NCI-H748 (cell line): ENCODE results near the gene CCDC27.

Source experiments
- DNase-seq: peaks from one replicate; lab custom pipeline; 2025; ENCODE audit not compliant: unreplicated experiment; lab: John Stamatoyannopoulos, UW

The CCDC27 gene

GRCh38 chr1:3774276-3774945, 22.2 kb downstream of the CCDC27 start:
- DNase-seq, result no peak

DNA sequence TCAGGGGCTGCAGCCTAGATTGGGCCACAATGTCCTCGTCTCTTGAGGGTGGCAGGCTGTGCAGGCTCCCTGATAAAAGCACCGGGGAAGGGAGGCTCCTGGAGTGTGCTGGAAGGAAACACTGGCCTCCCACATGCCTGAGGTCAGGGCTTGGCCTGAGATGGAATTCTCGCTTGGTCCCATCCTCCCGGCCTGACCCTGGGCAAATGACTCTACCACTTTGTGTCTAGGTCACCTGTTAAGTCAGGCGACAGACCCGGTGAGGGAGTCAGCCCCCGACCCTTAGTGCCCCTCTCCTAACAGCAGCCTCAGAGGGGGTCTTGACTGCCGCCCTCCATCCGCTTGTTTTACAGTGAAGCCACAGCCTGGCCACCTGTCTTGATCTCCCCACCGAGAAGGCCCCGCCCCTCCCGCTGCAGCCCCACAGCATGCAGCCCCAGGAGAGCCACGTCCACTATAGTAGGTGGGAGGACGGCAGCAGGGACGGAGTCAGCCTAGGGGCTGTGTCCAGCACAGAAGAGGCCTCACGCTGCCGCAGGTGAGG, 22.8 kb downstream of the CCDC27 start:
- DNase-seq, result no peak

- DNase-seq, result peak; percentile 84
Measured at GRCh38 chr1:3775490-3776230, 23.4 kb downstream of the CCDC27 start.

DNA sequence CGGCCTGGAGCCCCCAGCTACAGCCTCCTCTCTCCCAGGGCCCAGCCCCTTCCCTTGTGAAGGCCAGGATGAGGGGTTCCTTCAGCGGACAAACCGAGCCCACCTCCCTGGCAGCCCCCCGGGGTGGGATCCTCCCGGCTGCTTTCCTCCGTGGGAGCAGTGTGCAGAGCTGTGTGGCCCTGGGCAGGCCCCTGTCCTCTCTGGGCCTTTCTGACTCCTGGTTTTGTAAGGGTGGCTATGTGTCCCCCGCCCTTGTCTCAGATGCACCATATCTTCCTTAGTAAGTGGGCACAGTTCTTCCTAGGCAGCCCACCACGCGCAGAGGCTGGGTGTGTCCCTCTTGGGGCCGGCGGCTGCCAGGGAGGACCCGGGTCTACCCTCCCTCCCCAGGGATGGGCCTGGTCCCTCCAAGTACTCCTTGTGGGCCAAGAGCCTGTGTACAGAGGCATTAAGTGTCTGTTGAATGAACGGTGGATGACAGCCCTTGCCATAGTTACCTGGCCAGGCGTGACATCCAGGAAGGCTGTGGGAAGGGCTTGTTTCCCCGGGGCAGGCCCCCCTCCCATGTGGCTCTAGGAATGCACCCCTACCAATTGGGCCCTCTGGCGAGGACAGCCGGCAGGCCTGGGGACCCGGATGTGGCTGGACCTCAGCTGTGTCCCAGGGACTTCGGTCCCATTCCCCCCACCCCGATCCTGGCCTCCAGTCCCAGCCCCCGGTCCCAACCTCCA, 24.1 kb downstream of the CCDC27 start:
- DNase-seq, result no peak

DNA sequence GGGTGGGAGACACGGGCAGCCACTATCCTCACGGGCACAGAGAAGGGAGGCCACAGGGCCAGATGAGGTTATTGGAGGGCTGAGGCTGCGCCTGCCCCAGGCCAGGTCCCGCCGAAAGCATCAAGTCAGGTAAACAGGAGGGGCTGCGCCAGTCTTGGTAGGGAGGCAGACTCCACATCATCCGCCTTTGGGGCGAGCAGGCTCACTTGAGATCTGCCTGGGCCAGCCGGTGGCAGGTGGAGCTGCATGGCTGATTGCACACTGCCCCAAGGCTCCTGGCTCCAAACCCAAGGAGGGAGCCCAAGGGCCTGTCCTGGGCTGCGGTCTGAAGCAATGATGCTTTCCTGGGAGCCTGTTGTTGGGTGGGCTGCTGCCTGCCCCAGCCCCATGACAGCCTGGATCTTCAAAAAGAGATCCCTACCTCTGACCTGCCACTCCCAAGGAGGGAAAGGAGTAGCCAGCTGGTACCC, 24.9 kb downstream of the CCDC27 start:
- DNase-seq, result no peak

- no peak for DNase-seq
Measured at GRCh38 chr1:3777647-3778589, 25.7 kb downstream of the CCDC27 start.

DNA sequence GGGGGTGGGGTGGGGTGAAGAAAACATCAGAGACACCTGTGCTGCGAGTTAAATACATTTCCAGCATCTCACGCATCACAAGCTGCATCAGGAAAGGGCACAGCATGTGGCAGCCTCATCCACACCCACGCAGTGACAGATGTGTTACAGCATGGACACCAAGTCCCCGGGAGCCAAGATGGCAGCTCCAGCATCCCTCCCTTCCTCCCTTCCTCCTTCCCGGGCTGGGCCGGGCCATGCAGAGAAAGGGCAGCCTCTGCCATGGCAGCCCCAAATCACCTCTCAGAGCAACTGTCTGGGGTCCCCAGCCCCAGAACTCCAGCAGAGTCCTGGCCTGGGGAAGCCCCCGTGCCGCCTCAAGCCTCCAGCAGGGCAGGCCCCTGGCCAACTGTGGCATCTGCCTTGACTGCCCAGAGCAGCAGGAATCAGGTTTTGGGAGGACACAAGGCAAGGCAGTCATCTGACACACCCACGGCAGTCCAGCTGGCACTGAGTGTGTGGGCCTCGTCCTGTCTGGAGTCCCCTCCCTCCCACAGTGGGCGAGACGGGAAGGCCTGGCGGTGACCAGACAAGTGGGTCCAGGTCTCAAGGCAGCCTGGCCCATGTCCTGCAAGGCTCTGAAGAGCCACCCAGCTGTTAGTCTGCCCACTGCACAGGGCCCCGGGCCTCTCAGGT, 26.5 kb downstream of the CCDC27 start:
- no peak for DNase-seq

- no peak for DNase-seq
Measured at GRCh38 chr1:3779265-3779911, 27.1 kb downstream of the CCDC27 start.

- no peak for DNase-seq
Measured at GRCh38 chr1:3779912-3780416, 27.7 kb downstream of the CCDC27 start.

GRCh38 chr1:3780901-3781300, 28.7 kb downstream of the CCDC27 start:
- DNase-seq, result no peak

DNA sequence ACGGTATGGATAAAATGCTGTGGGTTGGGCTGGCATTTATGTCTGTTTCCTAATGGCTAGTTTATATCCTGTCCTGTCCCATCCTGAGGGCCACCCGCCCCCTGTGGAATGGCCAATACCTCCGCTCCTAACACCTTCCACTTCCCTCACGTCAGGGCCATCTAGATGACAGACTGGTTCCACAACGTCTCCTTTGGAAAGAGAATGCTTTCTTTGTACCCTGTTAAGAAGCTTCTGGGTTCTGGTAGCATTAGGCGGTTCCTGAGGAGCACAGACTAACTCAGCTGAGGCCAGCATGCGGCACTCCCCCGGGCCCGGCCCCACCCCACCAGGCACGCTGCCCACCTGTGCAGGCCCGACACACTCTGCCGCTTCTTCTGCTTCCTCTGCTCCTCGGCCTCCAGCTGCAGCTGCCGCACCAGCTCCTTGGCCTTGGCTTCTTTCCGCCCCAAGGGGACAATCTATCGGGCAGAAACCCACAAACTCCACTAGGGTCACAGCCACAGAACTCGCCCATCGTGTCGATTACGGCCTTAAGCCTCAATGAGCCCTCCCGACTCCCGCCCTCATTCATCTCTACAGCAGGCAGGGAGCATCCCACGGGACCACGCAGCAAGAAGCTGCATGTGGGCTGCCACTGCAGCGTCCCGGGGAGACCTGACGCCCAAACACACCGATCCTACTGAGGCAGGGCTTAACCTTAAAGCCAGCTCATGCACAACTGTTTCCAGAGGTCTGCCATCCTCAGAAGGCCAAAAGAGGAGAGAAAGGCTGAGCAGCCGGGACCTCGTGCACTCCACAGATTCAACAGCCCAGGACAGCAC, 31.6 kb downstream of the CCDC27 start:
- DNase-seq, result no peak

GRCh38 chr1:3785045-3785444, 32.8 kb downstream of the CCDC27 start:
- no peak for DNase-seq

DNA sequence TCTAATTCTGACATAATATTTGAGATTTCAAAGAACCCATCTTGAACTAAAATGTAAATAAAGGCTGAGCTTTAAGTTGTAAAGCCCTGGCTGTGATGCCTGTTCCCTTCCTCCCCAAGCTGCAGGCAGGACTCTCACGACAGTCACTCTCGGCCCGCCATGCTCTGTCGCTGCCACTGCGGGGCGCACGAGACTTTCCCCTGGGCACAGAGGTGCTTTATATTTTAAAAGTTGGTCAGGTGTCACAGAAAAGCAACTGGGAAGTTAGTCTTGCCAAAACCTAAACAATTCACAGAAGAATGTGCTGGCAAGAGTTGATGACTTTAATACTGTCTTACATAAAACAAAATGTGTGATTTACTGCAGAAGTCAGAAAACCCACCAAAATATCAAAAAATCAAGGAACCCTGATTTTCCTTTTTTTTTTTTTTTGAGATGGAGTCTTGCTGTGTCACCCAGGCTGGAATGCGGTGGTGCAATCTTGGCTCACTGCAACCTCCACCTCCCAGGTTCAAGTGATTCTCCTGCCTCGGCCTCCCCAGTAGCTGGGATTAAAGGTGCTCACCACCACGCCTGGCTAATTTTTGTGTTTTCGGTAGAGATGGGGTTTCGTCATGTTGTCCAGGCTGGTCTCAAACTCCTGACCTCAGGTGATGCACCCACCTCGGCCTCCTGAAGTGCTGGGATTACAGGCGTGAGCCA, 33.4 kb downstream of the CCDC27 start:
- no peak for DNase-seq

GRCh38 chr1:3786468-3787348, 34.5 kb downstream of the CCDC27 start:
- DNase-seq, result no peak

GRCh38 chr1:3787349-3787715, 35.1 kb downstream of the CCDC27 start:
- no peak for DNase-seq

DNA sequence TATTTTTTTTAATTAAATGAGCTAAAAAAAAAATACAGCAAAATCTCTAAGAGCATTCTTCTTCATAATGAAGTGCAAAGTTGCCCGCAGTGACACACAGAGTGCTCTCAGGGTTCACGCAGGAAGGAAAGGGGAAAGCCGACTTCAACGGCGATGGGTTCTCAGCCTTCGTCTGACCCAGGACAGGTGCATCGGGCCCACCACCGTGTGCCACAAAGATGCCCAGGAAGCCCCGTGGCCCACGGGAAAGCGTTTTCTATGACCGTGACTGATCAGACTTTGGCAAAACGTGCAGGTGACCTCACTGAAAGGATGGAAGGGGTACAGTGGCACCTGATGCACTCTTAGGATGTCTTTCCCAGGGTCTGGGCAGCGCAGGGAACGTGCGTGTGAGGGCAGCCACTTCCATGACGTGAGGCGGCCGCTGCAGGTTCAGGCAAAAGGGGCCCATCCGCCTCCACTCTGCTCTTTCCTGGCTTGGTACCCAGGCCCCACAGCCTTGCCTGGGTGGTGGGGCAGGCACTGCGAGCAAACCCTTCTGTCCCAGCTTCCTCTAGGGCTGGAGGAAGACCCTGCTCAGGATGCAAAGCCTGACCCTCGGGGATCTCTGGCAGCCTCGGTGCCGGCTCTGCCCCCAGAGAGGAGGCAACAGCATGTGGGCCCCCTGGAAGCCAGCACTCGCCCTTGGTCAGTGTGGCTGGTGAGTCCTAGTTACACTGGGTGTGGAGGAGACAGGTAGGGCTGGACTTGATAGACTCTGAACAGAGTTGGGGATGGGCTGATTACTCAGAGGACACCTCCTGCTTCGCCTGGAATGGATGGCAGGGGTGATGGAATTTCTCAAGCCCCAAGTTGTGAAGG, 35.7 kb downstream of the CCDC27 start:
- DNase-seq, result no peak
